GM18505 (cell line): ENCODE results near the gene CENPX.
A peak's percentile ranks its signal among the peaks of the same experiment; 100 is the strongest.

ENCODE experiments used
- ATAC-seq: cut with Tn5 transposase; IDR thresholded peaks from one replicate; pipeline ENCODE4 v1.9.1; 2021; ENCODE audit not compliant: unreplicated experiment
- POLR2A ChIP-seq: IDR thresholded peaks from 4 replicates; pipeline ENCODE4 v1.6.1; 2011; ENCODE audit warnings: borderline replicate concordance; ENCODE audit not compliant: insufficient read depth, insufficient read length; ENCODE audit errors: extremely low read depth

CENPX gene

DNA sequence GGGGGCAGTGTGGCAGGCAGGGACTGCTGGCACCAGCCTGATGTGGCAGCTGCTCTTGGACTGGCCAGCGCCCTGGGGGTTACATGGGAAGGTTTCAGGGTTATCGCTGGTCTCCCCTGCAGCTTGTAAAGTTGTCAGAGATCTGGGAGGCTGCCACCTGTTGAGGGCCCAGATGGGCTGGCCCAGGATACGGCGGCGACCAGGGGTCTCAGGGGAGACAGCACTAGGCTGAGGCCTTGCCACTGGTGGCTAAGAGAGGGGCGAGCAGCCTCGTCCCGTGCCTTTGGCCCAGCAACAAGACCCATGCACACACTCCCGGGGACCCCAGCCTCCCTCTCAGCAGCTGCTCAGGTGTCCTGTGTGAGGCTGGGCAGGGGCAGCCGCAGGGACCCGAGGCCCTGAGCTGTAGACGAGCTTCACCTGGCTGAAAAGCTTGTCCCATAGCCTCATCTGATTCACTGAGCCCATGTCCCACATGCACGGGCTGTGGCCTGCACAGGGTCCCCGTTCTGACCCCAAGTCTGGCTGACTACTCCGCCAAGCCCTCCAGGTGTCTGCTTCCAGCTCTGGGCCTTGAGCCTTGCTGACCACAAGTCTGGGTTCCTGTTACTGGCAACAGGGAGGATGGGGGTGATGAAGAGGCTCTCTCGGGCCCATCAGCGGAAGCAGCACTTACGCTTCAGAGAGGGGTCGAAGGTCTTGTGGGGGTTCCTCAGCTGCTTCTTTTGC lies 36.8 kb upstream of the CENPX start:
- ATAC-seq: no peak
- no peak for TF ChIP-seq POLR2A

- no peak for ATAC-seq
- no peak for TF ChIP-seq POLR2A
These were observed 36.2 kb upstream of the CENPX start for GRCh38 chr17:82058855-82059249.

DNA sequence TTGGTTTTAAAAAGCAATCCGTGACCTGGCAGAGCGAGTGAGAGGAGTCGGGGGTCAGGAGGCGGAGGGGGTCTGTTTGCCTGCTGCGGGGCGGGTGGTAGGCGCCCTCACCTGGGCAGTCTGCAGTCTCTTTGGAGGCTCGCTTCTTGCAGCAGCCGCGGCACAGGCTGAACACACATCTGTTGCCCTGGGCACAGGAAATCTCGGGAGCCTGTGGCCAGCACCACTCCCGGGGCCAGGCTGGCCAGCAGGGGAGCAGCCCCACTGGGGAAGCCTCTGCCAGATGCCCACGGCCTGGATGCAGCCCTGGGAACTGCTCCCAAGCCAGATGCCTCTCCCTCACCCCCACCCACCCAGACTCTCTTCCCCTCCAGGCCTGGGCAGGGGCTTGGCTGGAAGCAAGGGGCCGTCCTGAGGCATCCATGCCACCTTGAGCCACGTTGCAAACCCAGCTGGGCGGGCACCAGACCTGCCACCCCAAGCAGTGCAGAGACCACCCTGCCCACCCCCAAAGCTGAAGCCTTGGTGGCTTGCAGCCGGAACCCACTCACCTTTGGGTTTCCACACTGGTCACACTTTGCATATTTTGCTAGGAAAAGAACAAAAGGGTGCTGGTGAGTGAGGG lies 35.7 kb upstream of the CENPX start:
- TF ChIP-seq POLR2A: no peak
- no peak for ATAC-seq

GRCh38 chr17:82056729-82057621 lies 34.3 kb upstream of the CENPX start:
- TF ChIP-seq POLR2A: no peak

DNA sequence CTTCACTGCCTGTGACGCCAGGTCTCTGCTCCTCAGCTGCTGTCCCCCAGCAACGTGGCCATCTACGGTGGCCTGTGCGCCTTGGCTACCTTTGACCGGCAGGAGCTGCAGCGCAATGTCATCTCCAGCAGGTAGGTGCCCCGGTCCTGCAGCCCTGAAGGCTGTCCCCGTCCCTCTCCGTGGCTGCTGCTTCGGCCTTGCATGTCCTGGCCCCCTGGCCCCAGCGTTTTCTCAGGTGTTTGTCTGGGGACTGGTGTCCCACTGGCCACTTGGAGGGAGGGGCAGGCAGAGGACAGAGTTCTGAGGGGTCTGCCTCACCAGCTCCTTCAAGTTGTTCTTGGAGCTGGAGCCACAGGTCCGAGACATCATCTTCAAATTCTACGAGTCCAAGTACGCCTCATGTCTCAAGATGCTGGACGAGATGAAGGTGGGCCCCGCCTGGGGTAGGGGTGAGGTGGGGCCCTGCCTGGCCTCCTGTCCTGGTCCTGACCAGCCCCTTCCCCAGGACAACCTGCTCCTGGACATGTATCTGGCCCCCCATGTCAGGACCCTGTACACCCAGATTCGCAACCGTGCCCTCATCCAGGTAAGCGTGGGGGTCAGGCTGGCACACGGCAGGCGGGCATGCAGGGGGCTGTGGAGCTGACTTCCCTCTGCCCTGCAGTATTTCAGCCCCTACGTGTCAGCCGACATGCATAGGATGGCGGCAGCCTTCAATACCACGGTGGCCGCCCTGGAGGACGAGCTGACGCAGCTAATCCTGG lies 33.5 kb upstream of the CENPX start:
- no peak for ATAC-seq
- TF ChIP-seq POLR2A: no peak

More at GRCh38 chr17:82056729-82057621, 34.3 kb upstream of the CENPX start:
- ATAC-seq: no peak

DNA sequence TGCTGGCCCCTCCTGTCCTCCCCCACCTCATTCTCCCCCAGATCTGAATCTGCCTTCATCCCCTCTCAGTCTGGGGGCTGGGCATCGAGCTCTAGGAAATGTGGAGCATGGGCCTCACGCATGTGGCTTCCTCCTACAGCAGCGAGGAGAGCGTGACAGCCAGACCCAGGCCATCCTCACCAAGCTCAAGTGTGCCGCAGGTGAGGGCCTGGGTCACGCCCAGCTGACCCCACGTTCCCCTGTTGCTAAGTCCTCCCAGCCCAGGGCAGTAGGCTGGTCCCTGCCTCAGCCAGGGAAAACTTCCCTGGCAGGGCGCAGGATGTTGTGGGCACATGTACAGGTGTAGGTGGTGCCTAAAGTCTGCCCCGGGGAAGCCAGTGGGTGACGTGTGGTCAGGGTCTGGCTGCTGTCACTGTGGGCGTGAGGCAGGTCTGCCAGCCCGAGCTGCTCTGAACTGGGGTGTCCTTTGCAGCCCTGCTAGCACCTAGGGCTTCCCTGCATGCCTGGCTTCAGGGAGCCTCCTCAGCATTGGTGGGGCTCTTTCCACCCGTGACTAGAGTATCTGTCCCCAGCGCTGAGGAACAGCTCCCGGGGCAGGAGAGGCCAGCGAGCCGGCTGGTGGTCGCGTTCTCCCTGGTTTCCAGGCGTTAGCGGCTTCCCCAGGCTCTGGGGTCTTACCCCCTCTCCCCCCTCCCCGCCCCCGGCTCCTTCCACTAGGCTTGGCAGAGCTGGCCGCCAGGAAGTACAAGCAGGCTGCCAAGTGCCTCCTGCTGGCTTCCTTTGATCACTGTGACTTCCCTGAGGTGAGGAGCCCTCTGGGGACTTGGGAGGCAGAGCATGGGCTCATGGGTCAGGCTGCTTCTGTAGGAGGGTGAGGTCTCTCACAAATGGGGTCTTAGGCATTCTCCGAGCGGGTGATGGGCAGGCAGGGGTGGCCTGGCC lies 32.6 kb upstream of the CENPX start:
- TF ChIP-seq POLR2A: peak; percentile 6
- ATAC-seq: no peak

DNA sequence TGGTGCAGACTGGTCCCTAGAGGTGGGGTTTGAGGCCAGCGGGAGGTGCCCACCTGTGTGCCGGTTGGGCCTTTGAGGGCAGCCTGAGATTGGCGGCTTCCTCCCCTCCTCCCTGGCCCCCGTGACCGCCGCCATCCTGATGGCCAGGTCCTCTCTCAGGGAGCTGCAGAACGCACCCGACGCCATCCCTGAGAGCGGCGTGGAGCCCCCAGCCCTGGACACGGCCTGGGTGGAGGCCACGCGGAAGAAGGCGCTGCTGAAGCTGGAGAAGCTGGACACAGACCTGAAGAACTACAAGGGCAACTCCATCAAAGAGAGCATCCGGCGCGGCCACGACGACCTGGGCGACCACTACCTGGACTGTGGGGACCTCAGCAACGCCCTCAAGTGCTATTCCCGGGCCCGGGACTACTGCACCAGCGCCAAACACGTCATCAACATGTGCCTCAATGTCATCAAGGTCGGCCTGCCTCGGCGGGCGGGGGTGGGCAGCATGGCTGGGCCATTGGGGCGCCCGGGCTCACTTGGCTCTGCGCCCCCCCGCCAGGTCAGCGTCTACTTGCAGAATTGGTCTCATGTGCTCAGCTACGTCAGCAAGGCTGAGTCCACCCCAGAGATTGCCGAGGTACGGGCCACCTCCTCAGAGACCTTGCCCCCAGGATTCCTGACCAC lies 31.8 kb upstream of the CENPX start:
- ATAC-seq: no peak
- no peak for TF ChIP-seq POLR2A

GRCh38 chr17:82053556-82054263 lies 31.0 kb upstream of the CENPX start:
- ATAC-seq: no peak
- TF ChIP-seq POLR2A: no peak

- no peak for TF ChIP-seq POLR2A
- no peak for ATAC-seq
These were observed 30.5 kb upstream of the CENPX start for GRCh38 chr17:82053130-82053529.

DNA sequence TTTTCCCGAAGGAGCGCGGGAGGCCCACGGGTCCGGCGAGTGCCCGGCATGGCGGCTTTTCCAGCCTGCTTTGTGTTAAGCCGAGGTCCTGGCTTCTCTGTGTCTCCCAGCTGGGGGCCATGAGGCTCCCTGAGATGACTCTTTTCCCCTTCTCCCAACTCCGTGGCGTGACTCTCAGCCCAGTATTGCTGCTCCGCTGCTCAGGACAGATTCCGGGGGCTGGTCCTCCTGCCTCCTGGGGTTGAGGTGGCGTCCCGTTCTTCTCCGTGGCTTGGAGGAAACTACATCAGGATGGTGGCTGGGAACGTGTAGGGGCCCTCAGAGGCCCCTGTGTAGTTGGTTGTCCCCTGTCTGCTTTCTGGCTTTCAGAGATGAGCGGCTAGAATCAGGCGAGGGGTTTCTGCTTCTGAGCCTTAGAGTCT lies 30.0 kb upstream of the CENPX start:
- no peak for ATAC-seq

More for the DNA sequence above, 30.0 kb upstream of the CENPX start:
- TF ChIP-seq POLR2A: no peak
